NCI-H1436 treated with DMSO at 0.1 percent for 48 hours (cell line): Measurements from ENCODE around the gene TXNDC16.
"Not testable (repeated sequence)": the region's sequence is repeated elsewhere in the genome, so short reads cannot be mapped to it uniquely, and the experiment has no call there.

Experiments
- DNase-seq: peaks from one replicate; lab custom pipeline; 2025; lab: John Stamatoyannopoulos, UW

The TXNDC16 gene, protein sequence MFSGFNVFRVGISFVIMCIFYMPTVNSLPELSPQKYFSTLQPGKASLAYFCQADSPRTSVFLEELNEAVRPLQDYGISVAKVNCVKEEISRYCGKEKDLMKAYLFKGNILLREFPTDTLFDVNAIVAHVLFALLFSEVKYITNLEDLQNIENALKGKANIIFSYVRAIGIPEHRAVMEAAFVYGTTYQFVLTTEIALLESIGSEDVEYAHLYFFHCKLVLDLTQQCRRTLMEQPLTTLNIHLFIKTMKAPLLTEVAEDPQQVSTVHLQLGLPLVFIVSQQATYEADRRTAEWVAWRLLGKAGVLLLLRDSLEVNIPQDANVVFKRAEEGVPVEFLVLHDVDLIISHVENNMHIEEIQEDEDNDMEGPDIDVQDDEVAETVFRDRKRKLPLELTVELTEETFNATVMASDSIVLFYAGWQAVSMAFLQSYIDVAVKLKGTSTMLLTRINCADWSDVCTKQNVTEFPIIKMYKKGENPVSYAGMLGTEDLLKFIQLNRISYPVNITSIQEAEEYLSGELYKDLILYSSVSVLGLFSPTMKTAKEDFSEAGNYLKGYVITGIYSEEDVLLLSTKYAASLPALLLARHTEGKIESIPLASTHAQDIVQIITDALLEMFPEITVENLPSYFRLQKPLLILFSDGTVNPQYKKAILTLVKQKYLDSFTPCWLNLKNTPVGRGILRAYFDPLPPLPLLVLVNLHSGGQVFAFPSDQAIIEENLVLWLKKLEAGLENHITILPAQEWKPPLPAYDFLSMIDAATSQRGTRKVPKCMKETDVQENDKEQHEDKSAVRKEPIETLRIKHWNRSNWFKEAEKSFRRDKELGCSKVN

DNA sequence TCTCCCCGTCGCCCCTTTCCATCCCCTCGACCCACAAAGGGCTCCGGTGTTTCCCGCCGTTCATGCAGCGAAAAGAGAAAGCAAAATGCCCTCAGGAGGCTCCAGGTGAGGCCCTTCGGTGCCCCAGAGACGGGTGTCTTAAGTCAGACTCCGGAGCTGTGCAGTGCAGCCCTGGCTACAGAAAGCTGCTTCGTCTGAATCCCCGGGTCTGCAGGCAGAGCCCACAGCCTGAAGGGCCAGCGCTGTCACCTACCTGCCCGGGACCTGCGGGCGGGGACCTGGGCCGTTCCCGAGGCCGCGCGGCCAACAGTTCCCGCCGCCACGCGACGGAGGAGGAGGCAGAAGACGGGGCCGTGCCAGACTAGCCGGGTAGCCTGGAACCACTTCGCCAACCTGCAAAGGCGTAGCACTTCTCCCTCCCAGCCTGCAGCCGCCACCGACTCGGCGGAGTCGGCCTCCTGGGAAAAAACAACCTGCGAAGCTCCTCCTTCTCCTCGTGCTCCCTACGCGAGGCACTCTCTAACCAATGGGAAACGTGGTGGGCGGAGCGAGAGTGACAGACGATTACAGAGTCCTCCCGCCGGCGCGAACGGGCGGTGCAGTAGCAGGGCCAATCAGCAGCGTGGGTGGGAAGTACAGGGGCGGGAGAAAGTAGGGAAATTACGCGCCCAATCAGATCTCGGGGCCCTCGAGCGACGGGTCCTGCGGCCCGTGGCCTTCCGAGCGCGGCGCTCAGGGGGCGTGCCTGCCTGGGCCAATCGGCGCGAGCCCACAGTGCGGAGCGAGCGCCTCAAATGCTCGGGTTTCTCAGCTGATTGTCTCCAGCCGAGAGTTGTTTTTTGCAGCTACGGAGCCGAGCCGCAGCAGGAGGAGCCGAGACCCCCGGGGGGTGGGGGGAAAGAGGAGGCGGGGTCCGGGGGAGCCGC lies at the start of gene TXNDC16, which contains the start of gene GPR137C:
TXNDC16 (minus strand) TSS at position 443 of the 926 bp plus-strand sequence. CDS start 8,948 bp downstream, outside the sequence.
GPR137C (plus strand) TSS at position 774 of the 926 bp plus-strand sequence. CDS start 312 bp downstream, outside the sequence.
- peak; percentile 98 for DNase-seq

DNA sequence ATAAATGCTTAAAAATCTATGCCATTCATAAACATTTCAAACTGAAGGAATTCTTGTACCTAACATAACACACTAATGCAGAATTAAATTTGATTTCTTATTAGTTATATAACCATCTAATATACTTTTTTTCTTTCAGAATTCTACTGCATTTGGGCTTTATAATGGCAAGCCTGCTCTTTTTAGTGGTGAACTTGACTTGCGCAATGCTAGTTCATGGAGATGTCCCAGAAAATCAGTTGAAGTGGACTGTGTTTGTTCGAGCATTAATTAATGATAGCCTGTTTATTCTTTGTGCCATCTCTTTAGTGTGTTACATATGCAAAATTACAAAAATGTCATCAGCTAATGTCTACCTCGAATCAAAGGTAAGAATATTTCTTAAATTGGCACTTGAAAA lies 47.7 kb upstream of the TXNDC16 start:
- no peak for DNase-seq

DNA sequence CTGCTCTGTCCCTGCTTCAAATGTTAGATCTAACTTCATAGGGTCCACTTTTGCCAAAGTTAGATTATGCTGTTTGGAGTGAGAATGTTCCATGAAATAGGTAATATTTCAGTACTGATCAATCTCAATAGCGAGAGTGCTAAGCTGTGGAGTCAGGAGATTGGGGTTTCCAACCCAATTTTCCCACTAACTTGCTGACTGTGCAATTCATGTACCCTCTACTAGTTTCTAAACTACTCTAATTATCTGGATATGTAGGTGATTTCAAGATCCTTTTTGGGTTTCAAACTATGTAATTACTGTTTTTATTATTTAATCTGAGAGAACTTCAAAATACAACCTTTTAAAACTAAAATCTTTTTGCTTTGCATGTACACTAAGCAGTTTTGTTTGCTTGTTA lies 46.3 kb upstream of the TXNDC16 start:
- DNase-seq, result no peak

DNA sequence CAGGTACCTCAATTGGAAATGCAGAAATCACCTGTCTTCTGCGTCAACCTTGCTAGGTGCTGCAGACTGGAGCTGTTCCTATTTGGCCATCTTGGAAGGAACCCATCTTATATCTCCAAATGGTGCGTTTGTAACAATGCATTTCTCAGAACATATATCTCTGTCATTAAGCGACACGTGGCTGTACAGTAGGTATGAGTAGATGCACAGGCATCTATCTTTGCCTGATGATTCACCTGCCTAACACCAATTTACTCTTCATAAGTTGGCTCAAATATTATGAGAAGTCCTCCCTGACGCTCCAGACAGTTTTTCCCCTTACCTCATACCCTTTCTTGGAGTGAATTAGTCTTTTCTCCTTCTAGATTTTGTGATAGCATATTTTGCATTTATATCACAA lies 44.6 kb upstream of the TXNDC16 start:
- DNase-seq, result no peak

DNA sequence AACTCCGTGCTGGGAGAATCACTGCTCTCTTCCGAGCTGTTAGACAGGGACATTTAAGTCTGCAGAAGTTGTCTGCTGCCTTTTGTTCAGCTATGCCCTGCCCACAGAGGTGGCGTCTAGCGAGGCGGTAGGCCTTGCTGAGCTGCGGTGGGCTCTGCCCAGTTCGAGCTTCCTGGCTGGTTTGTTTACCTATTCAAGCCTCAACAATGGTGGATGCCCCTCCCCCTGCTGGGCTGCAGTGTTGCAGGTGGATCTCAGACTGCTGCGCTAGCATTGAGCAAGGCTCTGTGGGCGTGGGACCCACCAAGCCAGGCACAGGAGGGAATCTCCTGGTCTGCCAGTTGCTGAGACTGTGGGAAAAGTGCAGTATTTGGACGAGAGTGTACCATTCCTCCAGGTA lies 44.0 kb upstream of the TXNDC16 start:
- no peak for DNase-seq

DNA sequence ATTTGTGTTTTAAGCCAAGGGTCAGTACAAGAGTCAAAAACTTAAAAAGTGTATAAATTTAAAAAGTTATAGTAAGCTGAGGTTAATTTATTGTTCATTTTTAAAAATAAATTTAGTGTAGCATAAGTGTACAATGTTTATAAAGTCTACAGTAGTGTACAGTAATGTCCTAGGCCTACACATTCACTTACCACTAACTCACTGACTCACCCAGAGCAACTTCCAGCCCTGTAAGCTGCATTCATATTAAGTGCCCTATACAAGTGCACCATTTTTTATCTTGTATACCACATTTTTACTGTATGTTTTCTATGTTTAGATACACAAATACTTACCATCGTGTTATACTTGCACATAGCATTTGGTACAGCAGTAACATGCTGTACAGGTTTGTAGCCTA lies 38.0 kb upstream of the TXNDC16 start:
- DNase-seq, result no peak

DNA sequence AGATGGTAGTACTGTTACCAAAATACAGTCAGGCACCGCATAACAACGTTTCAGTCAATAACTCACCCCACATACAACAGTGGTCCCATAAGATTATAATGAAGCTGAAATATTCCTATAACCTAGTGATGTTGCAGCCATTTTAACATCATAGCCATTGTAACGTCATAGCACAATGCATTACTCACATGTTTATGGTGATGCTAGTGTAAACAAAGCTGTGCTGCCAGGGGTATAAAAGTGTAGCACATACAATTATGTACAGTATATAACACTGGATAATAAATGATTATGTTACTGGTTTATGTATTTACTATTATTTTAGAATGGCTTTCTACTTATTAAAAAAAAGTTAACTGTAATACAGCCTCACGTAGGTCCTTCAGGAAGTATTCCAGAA lies 37.3 kb upstream of the TXNDC16 start:
- no peak for DNase-seq

DNA sequence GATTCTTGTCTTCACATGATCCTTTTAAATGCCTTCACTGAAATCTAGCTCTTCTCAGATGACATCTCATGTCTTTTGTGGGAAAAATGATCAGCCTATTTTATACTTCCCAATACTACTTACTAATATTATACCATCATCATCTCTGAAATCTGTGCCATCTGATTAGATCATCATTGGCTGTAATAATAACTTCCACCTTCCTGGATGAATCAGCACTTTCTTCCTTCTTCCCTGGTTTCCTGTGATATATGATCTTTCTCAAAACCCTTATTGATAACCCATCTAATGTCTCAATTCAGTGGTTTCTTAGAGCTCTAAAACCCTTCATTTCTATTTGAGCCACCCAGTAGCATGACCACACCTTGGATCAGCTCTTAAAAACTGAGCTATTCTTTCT lies 31.2 kb upstream of the TXNDC16 start:
- DNase-seq, result no peak

DNA sequence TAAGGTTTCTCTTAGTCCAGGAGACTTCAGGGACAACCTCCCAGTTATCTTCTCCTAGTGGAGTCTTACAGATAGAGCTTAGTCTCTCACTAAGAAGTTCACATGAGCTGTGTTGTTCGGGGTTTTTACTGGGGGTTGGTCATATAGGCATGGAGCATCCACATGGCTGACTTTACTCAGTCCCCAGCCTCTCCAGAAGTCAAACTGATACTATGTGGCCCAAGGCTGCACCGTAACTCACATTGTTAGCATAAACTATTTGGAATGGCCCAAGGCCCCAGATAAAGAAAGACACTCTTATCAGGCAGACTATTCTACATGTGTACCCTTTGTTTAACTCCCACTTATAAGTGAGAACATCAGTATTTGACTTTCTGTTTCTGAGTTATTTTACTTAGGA lies 23.6 kb upstream of the TXNDC16 start:
- DNase-seq, result no peak

DNA sequence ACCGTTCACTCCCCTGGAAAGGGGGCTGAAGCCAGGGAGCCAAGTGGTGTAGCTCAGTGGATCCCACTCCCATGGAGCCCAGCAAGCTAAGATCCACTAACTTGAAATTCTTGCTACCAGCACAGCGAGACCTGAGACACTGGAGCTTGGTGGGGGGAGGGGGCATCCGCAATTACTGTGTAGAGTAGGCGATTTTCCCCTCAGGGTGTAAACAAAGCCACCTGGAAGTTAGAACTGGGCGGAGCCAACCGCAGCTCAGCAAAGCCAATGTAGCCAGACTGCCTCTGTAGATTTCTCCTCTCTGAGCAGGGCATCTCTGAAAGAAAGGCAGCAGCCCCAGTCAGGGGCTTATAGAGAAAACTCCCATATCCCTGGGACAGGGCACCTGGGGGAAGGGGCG lies 16.1 kb upstream of the TXNDC16 start:
- not testable (repeated sequence) for DNase-seq

DNA sequence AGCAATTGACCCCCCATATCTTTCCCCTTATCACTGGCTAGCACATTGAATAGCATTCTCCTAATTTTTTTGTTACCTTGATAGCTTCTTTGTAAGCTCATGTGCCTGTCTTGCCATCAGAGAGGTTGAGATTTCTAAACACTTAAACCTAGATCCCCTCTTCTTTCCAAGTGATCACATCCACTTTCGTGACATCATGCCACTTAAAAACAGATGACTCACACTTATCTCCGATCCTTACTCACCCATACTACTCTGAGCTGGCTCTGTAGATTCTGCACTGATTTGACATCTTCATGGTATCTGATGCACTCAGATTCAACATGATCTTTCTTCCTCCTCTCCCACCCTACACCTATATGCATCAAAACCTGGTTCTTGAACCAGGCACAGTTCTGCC lies 10.8 kb upstream of the TXNDC16 start:
- DNase-seq, result no peak

DNA sequence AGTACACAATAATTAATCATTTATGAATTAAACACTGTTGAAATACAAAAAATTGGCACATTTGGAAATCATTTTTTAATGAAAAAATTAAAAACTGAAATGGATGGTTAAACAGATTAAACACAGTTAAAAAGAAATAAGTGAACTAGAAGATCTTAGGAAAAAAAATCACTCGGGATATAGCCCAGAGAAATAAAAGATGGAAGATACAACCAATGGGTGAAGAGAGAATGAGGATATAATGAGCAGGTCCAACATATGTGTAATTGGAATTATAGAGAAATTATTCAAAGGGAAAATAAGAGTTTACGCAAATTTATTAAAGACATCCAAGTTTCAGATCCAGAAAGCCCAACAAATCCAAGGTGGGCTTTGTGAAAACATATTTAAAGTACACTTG lies 6.4 kb upstream of the TXNDC16 start:
- DNase-seq, result no peak

DNA sequence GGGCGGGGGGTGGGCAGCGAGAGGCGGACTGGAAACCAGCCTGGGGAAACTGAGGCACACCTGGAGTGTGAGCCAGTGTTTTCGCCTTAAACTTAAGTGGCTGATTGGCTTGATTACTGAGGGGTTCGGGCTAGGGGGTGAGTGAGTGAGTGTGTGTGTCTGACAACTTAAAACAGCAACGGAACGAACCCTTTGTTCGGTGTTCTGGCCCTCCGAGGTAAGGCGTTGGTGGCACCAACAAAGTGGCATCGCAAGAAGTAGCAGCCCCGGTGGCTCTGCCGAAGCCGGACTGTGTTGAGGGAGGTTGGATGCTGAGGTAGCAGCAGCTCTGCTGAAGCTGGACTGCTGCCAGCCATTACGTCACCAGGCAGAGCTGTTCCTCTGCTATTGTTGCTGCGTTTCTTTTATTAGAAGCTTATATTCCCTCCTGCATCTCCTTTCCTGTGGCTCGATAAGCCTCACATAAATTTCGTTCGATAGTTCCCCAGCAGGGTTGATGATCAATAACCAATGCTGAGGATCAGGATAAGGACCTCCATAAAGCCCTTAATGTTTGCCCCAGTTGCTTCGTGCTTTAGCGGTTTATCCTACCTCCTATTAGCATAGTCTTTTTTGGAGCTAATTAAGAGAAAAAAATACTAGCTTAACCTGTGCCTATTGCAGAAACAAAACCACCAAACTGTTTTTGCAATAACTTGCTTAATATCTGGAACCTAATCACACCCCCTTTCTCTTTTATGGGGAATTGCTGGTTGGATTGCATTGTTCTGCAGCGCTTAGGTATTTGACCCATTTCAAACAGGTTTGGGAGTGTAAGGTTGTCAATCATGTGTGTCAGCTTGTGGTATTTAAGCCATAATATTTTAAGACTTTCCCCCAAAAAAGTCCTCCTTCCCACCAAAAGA lies 1.6 kb upstream of the TXNDC16 start:
- peak; percentile 49 for DNase-seq

DNA sequence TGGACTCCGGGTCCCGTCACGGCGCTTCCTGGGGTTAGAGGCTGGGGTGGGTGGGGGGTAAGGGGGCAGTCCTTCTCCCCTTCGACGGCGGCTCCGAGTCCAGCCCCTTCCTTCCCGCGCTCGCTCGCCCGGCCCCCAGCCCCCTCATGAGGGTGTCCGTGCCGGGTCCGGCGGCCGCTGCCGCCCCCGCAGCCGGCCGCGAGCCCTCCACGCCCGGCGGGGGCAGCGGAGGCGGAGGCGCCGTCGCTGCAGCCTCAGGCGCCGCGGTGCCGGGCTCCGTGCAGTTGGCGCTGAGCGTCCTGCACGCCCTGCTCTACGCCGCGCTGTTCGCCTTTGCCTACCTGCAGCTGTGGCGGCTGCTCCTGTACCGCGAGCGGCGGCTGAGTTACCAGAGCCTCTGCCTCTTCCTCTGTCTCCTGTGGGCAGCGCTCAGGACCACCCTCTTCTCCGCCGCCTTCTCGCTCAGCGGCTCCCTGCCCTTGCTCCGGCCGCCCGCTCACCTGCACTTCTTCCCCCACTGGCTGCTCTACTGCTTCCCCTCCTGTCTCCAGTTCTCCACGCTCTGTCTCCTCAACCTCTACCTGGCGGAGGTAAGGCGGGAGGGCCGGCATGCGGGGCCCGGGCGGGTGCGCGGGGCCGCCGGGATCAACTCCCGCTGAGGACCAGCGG lies 831 bp upstream of the TXNDC16 start:
- DNase-seq, result no peak

DNA sequence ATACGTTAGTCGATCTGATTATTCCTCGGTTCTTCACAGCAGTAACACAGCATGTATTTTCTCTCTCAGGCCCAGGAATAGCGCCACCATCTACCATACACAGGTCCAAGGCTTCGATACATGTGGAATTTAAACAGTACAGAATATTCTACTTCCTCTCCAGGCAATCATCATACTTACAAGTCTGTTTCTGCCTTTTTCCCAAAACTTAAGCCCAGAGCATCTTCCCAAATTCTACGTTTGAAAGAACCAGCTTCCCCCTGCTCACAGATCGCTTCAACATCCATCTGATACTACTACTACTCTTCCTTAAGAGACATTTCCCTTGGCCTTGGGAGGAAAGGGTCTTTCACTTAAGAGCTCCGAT lies 626 bp downstream of the TXNDC16 start:
- DNase-seq, result peak; percentile 20

DNA sequence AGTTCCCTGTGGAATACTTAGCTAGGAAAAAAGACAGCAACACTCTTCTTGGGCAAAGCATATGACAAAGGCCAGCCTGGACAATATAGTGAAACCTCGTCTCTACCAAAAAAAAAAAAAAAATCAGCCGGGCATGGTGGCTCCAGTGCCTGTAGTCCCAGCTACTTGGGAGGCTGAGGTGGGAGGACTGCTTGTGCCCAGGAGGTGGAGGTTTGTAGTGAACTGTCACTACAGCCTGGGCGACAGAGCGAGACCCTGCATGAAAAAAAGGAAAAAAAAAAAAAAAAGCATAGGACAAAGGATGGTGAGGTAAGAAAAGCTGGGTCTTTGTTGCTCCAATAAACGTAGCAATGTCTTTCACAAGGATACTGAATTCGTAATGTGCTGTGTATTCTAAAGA lies 1.1 kb downstream of the TXNDC16 start:
- no peak for DNase-seq

DNA sequence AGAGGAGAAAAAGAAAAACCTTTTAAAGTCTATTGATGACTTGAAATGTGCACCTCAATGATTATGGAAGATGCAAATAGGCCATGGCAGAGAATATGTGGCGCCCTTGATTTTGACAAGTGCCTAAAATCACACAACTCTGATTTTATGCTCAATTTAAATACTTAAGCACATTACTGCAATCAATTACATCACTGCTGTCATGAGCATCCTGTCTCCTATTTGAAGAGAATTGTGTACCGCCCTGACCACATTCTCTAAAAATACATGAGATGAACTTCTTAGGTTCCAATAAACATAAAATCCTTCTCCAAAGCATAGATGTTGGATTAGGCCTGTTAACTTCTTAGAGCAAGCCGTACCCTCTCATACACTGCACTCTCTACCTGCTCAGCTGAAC lies 1.6 kb downstream of the TXNDC16 start:
- DNase-seq, result no peak

DNA sequence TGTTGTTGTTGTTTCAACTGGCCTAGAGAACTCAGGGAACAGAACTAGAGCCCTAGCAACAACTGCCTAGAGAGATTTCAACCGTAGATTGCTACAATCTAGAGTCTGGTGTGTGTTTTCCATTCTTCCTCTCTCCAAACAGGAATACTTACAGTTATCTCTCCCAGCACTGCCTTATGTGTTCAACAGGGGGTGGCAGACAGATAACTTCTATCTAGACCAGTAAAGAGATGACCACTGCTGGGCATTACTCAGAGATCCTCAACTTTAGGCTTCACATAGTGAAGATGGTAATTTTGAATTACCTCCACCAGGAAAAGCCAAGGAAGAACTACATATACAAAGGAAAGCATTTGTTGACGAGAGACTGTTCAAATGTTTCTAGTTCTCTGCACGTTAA lies 4.8 kb downstream of the TXNDC16 start:
- no peak for DNase-seq

DNA sequence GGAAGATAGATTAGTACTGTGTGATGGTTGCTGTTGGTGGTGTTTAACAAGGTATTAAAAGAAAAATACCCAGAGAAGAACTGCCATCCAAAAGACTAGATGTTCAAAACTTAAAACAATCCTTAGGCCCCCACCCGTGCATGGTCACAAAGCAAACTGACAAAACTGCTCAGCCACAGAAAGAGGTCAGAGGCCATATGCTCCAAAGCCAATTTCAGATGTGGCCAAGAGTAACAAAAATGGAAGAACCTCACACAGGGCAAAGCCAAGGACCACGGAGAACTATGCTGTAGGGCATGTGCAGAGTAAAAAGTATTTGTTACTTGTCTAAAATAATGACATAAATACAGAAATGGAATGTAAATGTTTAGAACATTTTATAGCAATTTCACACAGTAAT lies 5.3 kb downstream of the TXNDC16 start:
- no peak for DNase-seq

DNA sequence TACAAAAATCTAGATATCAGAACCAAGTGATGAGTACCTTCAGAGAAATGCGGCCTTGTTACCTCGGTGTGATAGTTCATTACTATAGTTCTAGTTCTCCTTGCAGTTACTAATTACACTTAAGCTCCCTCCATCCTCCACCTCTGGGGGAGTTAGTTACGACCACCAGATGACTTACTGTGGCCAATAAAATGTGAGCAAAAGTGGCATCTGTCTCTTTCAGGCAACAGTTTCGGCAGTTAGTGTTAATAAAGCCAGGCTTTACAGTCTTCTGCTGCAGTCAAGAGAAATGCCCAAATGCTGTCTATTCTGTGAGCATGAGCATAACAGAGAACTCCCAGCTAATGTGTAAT lies 6.0 kb downstream of the TXNDC16 start:
- no peak for DNase-seq
